ENCODE results near the gene CCDC70.
"Not testable (repeated sequence)": the region's sequence is repeated elsewhere in the genome, so short reads cannot be mapped to it uniquely, and the experiment has no call there.

The CCDC70 gene

DNA sequence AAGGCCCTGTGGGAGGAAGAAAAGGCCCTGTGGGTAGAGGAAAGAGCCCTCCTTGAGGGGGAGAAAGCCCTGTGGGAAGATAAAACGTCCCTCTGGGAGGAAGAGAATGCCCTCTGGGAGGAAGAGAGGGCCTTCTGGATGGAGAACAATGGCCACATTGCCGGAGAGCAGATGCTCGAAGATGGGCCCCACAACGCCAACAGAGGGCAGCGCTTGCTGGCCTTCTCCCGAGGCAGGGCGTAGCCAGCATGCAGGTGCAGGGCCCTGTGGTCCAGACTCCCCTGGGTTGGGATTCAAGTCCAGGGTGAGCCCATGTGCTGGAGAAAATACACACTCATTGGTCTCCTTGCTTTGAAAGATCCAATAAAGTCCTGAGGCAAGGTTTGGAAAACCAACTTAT is 4.1 kb downstream of the CCDC70 start:
- DNase-seq = no peak

DNA sequence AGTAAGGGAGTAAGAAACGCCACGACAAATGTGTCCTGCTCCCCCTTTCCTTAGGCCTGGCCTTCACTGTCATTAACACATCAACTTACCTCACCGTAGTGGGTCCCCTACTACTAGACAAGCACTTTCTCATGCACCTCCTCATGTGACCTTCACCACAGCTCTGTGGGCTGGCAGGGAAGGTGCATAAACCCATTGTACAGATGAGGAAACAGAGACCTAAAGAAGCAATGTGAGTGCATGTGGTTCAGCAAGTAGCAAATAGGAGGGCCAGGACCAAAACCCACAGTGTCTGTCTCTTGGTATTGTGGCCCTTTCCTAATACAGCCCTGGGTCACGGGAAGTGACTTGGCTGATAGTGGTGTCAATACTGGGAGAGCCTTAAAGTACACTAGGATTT is 5.3 kb downstream of the CCDC70 start:
- no peak for DNase-seq

DNA sequence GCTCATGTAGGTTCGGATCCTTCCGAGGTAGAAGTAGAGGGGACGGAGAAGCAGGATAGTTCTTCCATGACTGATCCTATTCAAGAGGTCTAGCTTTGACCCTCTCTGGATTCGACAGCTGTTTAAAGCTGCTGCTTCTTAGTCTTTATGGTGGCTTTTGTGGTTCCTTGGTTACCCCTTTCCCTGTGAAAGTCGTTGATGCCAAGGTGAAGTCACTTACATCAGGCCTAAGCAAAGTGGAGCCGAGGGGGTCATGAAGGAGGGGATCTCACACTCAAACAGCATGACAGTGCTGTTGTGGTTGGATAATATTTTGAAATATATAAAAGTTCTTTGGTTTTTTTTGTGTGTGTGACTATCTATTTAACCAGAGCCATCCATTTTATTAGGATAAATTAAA is 8.1 kb downstream of the CCDC70 start:
- no peak for DNase-seq

DNA sequence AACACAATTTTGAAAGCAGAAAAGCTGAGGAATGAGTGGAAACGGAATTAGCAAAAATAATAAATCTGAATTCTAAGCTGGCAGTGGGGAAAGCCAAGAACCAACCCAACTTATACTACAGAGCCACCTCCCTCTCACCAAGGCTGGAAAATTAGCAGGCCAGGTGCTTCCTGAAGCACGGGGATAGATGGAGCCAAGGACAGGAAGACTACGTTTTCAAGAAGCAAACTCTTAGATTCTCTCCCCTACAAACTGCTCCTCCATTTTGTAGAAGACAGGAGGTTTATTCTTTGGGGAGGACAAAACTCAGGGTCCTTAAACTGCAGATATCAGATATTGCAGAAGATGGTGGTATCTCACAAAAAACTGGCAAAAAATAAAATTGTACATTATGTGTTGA is 8.8 kb downstream of the CCDC70 start:
- no peak for DNase-seq

DNA sequence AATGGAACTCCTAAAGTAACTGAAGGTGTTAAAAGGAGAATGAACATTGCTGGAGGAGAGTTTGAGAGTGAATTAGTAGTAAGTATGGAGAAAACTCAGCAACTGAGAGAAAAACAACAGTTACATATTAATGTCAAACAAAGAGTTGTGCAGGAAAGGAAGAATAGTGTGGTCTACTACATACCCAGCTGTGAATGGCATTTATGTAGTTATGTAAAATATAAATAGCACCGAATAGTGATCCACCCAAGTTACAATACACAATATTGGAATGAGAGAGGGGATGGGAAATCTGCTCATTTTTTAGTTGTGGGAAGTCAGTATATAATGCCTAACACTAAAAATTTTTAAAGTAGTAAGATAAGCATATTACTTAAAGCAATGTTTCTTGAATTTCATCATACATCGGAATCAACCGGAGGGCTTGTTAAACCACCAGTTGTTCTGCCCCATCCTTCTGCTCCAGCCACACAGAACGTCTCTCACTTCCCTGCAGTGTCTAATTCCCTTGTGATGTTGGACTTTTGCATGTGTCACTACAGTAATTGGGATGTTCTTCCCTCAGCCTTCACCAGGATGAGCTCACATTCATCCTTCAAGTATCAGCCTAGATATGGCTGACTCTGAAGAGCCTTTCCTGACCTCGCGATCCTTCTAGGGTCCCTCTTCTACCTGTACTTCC is 11.5 kb downstream of the CCDC70 start:
- no peak for DNase-seq

DNA sequence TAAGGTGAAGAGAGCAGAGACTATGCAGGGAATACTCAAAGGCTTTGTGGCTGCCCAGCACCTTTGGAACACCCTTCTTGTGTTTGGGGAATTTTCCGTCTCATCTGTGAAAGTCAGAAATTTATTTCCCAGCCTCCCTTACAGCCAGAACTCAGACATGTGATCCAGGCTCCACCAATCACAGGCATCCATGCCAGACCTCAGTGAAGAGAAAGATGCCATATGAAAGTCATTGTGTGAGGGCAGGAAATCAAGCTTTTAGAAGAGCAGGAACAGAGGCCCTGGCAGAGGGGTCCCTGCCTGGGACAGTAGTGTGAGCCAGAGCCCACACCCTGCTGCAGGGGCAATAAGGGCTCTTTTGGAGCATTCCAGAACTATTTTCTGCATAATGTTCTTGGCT is 12.1 kb downstream of the CCDC70 start:
- DNase-seq = no peak

DNA sequence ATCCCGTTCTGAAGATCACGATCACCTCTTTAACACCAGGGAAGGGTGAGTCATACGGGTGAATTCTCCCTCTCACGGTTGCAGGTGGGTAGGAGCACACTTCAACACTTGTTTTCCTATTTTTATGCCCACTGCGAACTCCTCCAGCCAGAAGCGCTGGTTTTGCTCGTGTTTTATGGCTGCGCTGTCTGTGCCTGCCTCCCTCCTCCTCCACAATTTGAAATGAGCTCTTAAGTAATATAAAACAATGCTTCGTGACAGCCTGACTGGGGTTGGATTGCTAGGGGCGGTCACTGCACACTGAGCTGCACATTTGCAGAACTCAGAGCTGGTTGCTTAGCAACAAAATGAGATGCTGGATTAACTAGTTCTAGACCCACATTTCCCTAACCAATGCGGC is 12.9 kb downstream of the CCDC70 start:
- no peak for DNase-seq

DNA sequence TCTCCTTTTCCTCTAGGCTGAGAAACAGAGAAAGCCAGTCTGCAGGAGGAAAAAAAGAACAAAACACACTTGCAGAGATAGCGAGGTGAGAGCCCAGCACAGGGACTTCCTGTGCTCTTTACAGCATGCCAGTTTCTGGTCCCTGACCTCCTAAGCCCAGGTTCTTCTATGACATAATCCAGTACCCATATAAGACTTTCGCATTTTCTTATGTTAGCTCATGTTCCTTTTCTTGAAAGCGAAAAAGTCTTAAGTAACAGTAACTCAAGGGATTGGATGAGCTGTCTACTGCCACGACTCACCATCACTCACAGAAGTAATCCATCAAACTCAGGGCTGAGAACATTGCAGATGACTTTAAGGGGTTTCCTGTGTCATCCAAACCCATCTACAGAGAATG is 17.4 kb downstream of the CCDC70 start:
- no peak for DNase-seq

DNA sequence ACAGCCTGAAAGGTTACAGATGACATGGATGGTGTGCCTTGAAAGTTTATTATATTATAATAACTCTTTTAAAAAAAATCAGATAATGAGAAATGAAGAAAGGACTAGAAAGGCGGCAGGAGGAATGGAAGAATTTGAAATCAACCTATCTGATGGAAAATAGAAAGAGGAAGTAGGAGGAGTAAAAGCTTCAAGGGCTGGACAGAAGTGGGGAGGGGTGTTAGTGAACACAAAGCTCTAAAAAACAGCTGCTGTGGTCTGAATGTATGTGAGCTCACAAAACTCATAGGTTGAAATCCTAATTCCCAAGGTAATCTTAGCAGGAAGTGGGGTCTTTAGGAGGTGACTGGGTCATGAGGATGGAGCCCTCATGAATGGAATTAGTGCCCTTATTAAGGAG is 19.5 kb downstream of the CCDC70 start:
- DNase-seq = no peak

DNA sequence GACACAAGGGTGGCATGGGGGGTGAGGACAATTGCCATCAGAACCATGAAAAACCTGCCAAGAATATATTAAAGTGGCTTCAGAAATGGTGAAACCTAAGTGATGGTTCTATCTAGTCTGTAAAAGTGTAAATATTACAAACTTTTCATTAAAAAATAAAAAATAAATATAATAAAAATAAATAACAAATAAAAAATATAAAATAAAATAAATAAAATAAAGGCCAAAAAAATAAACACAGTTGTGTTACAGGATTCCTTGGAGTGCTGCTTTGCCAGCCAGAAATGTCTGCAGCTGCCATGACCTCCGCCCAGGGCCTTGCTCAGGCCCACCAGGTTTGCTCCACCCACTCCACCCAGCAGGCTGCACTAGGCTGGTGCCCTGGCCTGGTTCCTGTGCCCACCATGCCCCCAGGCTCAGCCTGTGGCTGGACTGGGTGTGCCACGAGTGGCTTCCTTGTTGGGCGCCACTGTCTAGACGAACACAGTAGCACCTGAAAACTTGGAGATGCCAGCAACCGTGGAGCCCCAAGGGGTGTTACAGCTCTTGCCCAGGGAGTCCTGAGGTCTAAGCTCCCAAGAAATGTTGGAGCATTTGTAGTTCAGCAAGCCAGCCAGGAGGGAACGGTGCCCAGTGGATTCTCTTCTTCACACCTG is 20.9 kb downstream of the CCDC70 start:
- no peak for DNase-seq

DNA sequence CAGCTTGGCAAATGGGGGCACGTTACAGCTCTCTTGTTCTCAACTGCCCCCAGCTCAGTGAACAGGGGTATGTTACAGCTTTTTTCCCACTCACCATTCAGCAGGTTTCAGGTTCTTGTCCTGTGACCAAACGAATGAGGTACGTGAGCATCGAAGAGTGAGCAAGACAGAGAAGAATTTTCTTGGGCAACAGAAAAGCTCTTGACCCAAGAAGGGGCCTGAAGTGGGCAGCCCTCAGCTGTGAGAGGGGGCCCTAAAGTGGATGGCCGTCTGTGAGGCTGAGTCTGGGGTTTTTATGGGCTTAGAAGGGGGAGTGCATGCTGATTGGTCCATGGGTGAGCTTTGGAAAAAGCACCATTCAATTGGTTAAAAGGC is 21.4 kb downstream of the CCDC70 start:
- DNase-seq = no peak

DNA sequence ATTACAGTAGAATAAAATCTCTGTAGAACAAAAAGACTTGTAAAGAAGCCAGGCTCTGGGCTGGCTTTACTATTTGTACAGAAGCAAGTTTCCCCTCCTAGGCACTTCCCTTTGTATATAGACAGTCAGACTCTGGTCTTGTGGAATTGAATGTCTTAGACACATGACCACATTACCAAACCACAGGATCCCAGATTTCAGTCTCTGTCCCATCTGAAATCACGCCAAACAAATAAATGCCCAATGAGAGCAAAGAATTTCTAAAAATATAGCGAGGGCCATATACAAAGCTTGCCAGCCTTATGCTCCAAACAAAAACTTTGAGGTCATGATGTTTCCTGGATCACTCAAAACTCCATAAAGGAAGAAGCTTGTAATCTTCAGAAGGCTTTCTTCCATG is 23.9 kb downstream of the CCDC70 start:
- no peak for DNase-seq

DNA sequence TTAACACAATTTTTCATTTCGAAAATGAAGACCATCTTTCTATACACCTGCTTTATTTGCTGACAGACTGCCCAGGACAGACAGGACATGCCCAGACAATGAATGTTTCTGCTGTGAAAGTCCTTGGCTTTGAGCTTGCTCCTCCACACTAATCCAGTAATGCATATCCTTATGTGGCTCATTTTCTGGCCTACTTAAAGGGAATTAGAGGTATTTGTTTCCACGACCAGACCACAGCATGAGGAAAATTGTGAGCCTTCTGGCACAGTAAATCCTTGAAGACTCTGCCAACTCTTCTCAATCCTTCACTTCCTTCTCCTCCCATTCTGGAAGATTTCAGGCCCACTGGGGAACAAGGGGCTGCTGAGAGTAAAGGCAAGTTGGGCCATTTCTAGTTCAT is 25.7 kb downstream of the CCDC70 start:
- no peak for DNase-seq

DNA sequence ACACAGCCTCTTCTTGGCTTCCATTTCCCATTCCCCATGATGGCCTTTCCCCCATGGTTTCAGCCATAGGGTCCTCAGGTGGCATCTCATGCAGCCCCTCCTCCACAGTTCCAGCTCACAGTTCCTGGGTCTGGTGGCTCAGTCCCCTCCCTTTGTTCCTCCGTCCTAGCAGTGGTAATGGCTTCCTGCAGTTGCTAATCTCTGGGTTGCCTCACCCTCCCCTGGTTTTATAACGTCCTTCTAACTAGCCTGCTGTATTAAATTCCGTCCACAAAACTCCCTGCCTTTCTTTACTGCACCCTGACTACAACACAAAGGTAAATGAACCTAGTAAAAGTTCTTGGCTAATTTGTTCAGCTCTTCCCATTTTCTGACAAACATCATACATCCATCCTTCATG is 30.9 kb downstream of the CCDC70 start:
- no peak for DNase-seq

DNA sequence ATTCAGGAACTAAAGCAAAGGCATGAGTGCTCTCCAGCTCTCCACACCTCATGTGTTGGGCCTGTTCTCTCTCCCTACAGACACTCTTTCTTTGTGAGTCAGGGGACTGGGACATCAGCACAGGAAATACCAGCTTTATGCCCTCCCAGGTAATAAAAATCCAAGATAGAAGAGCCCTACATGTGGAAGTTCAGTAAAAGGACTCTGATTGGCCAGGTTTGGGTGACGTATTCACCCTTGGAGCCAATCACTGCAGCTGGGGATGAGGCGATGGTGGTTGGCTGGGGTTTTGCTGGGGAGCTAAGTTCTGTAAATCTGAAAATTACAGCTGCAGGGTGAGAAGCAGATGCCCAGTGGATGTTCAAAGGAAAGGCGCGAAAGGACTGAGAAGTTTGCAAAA is 32.5 kb downstream of the CCDC70 start:
- DNase-seq = no peak

DNA sequence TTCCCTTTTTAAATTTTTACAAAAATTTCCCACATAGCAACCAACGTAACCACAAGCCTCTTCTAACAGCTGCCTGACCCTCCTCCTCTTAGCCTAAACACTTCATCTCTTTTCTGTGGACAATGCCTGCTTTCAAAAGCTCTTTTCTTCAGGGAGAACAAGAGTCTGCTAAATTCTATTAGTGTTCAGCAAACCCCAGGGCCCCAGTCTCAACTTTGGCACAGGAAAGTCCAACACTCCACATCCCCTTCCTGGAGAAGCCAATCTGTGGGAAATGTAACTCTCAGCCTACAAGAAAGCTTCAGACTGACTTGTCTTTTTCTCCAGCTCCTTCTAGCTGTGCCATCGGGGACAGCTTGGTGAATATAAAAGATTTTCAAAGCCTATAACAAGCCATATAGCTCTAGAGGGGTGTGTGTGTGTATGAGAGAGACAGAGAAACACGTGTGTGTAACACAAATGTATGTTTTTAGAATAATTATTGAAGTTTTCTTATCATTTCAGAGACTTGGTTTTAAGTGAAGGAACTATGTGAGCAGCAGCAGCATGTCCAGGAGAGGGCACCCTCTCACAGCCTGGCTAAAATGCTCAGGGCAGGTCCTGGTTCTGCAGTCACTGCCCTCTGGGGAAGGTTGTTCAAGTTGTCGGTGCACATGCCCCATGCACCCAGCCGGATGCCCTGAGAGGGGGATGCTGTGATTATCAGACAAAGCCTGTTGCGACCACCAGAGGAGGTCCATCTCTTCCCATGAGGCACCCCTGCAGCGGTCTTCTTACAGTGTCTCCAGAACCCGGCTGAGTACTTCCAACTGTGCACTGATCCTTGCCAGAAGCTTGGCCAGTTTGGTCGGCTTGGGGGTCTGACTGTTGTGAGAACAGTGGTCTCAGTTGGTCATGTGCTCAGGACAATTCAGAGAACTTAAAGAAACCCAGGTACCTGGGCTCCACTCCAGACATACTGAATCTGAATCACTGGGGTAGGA is 34.4 kb downstream of the CCDC70 start:
- DNase-seq = peak; percentile 54

DNA sequence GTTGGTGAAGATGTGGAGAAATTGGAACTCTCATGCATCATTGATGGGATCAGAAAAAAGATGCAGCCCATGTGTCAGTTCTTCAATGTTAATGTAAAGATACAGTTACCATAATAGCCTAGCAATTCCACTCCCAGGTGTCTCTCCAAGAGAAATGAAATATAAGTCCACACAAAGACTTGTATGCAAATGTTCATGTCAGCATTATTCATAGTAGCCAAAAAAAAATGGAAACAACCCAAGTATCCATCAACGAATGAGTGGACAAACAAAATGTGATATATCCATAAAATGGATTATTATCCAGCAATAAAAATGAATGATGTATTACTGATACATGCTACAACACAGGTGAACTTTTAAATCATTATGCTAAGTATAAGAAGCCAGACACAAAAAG is 38.7 kb downstream of the CCDC70 start:
- no peak for DNase-seq

DNA sequence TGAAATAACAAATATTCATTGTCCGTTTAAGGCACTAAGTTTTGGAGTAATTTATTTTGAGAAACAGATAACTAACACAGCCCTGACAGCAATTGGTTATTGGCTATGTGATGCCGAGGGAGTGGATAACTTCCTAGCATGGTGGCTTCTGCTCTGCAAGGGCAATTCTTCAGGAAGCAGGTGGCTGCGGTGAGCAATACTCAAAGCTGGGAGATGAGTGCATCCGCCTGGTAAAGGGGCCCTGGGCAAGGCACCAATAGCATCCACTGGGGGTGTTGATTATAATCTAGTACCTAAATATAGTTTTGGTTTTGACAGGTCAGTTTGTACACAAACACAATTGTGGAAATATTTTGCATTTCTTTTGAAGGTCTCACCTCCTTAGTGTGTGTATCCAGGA is 41.0 kb downstream of the CCDC70 start:
- no peak for DNase-seq

DNA sequence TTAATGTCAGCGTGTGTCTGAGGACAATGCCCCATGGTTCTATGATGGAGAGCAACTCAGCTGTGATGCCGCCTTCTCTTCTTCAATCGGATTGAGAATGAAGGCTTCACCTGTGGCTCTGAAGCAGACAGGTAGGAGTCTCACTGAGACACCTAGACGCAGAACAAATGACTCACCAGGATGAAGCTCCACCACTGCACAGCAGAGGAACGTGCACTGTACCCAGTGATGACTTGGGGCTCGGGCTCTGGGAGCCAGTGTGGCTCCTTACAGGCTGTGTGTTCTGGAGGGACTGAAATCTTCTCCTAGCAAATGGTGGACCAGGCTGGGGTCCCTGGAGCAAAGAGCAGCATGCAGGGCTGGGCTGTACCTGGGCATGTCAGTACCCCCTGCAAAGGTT is 44.0 kb downstream of the CCDC70 start:
- DNase-seq = no peak

DNA sequence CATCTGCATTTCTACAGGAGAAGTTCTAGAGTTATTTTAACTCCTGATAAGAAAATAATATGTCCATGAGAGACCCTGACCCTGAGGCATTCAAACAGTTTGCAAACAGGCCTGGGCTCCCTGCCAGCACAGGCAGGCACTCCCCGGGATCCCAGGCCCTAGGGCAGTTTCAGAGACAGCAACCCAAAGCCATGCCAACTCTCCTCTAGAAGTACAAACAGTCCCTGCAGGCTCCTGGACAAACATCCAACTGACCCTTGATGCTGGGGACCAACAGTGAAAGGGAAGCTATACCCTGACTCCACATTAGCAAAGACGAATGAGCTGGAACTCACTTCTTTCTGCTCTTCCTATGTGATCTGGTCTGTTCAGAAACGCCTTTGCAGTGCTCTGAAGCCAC is 44.8 kb downstream of the CCDC70 start:
- no peak for DNase-seq

DNA sequence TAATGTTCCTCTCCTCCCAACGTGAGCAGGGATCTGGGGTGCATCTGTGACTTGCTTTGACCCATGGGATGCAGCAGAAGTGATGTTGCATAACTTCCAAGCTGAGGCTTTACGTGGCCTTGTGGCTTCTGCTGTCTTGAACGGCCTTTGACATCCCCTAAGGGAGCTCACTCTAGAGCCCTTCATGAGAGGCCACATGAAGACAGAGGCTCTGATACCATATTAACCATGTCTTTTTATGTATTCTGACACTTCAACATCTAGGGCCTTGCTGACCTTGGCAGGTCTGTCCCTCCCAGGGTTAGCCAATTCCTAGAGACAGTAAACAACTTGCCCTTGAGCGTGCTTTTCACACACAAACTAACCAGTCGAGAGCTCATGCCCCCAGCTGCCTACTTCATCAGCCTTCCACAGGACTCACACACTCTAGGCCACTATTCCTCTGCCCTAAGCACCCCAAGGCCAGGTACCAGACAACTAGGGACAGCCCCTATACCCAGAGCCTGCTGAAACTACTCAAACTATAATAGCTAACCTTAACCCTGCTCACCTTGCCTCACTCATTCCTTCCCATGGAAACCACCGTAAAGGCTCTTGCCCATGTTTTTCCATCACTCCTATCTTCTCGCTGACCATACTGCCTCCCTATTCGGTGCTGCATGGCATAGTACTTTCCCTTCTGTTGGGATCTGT is 45.4 kb downstream of the CCDC70 start:
- no peak for DNase-seq

DNA sequence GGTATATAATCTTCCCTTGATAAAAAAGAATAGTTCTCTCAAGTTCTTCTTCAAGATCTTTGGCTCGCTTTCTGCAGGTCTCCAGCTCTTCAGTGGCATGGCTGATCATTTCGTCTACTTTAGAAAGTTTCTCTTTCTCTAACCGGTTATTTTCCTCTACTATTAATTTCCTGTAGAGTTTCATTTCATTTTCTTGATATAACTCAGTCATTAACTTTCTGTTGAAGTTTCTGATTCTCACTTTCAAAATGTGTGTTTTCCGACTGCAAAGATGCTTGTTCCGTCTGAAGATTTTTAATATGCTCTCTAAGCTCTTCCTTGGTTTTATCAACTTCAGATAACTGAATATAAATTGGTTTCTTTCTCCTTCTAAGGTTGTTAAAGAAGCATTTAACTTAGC is 47.5 kb downstream of the CCDC70 start:
- DNase-seq = not testable (repeated sequence)

DNA sequence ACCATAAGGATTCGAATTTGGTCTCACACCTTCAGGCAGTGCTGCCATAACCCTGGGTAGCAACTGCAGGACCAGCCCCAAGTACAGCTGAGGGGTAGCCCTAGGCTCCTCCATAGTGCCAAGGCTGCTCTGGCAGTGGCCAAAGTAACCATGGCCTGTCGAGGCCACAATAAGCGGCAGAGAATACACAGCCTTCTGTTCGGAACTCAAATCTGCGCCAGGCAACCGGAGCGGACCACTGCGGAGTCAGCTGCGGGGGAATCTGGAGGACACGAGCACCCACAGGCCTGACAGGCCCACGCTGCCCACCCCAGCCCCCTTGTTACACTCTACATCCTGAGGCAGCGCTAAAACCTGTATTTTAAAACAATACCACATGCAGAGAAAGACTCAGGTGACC is 48.7 kb downstream of the CCDC70 start:
- no peak for DNase-seq

Data from kidney glomerular epithelial cell (primary cell).